ENCODE measurements around the gene RIOK2. TPM values are rescaled to one million over a fixed set of nuclear protein-coding genes. Genes with fewer than 3 reads are reported as not detected.
A peak's percentile ranks its signal among the peaks of the same experiment; 100 is the strongest.
"Not testable (repeated sequence)": the region's sequence is repeated elsewhere in the genome, so short reads cannot be mapped to it uniquely, and the experiment has no call there.

The RIOK2 gene
- total RNA-seq, 1 donor, result 27.5 TPM

GRCh38 chr5:97192580-97193354 lies 9.7 kb upstream of the RIOK2 start:
- DNase-seq (ENCODE audit: low read depth), result no peak
- no peak overlapping the region for H3K4me3 ChIP-seq (ENCODE audit: low read depth, low read length)
- TF ChIP-seq, protein P1, sequence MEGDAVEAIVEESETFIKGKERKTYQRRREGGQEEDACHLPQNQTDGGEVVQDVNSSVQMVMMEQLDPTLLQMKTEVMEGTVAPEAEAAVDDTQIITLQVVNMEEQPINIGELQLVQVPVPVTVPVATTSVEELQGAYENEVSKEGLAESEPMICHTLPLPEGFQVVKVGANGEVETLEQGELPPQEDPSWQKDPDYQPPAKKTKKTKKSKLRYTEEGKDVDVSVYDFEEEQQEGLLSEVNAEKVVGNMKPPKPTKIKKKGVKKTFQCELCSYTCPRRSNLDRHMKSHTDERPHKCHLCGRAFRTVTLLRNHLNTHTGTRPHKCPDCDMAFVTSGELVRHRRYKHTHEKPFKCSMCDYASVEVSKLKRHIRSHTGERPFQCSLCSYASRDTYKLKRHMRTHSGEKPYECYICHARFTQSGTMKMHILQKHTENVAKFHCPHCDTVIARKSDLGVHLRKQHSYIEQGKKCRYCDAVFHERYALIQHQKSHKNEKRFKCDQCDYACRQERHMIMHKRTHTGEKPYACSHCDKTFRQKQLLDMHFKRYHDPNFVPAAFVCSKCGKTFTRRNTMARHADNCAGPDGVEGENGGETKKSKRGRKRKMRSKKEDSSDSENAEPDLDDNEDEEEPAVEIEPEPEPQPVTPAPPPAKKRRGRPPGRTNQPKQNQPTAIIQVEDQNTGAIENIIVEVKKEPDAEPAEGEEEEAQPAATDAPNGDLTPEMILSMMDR (IDR thresholded peaks at IDR 0.05; ENCODE audit: insufficient read depth, low read length), result no peak

DNA sequence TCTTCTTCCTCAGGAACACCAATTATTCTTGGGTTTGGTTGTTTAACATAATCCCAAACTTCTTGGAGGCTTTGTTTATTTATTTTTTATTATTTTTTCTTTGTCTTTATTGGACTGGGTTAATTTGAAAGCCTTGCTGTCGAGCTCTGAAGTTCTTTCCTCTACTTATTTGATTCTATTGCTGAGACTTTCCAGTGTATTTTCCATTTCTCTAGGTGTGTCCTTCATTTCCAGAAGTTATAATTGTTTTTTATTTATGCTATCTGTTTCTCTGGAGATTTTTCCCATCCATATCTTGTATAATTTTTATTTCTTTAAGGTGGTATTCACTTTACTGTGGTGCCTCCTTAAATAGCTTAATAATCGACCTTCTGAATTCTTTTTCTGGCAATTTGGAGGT lies 8.8 kb upstream of the RIOK2 start:
- TF ChIP-seq, protein P1 (IDR thresholded peaks at IDR 0.05; ENCODE audit: insufficient read depth, low read length), result no peak
- H3K4me3 ChIP-seq (ENCODE audit: low read depth, low read length), result no peak overlapping the region
- DNase-seq (ENCODE audit: low read depth), result no peak

GRCh38 chr5:97189523-97189922 lies 6.5 kb upstream of the RIOK2 start:
- not testable (repeated sequence) for H3K4me3 ChIP-seq (ENCODE audit: low read depth, low read length); DNase-seq (ENCODE audit: low read depth)

GRCh38 chr5:97183930-97184213 lies 825 bp upstream of the RIOK2 start:
- peak overlapping the region; percentile 98 for H3K4me3 ChIP-seq (ENCODE audit: low read depth, low read length)
- no peak for DNase-seq (ENCODE audit: low read depth)
- TF ChIP-seq, protein P1 (IDR thresholded peaks at IDR 0.05; ENCODE audit: insufficient read depth, low read length), result no peak

DNA sequence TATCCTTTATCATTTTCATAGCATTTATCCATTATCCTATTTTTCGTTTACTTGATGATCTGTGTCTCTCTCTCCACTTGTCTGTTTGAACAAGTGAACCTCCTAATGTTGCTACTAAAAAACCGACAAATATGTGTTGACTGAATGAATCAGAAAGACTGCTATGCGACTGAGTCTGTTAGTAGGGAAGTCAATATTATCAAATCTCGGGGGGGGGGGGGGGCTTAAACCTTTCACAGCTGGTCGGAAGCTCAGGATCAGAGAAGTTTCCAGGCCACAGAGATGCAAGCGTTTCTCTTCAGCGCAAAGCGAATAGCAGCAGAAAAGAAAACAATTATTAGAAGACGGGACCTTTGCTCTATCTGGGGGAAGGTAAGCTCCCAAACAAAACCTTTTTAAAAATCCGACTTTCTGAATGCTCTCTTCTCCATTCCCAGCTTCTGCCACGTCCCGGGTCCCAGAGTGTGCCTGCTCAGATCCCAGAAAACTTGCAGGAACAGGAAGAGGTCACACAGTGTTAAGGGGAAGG lies 412 bp downstream of the RIOK2 start:
- TF ChIP-seq, protein P1 (IDR thresholded peaks at IDR 0.05; ENCODE audit: insufficient read depth, low read length), result no peak
- DNase-seq (ENCODE audit: low read depth), result peak; percentile 33
- H3K4me3 ChIP-seq (ENCODE audit: low read depth, low read length), result peak overlapping the region; percentile 98

DNA sequence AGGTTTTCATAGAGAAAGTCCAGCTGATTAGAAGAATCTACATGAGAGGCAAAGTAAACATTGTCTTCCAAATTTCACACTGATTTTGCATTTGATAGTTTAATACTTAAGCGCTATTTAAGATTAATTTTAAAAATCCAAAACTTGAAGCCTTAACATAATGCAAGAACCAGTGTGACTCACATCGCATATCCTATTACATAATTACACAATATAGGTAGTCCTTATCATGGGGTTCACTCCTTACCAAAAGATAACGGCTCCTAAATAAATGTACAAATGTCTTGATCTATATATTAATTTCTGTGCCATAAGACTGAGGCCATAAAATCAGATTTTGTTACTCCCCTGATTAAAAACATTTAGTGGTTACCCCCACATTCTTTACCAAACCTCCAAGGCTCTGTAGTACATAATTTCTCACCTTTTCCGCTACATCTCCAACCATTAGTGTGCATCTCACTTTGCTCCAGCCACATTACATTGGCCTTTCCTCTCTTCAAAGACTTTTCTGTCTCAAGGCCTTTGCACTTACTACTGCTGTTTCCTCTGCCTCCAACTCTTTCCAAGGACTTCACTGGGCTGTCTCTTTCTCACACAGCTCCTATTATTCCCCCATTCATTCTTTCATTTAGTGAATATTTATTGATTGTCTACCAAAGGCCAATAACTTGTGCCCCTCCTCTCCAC lies 1.0 kb downstream of the RIOK2 start:
- peak; percentile 25 for DNase-seq (ENCODE audit: low read depth)
- TF ChIP-seq, protein P1 (IDR thresholded peaks at IDR 0.05; ENCODE audit: insufficient read depth, low read length), result no peak
- H3K4me3 ChIP-seq (ENCODE audit: low read depth, low read length), result peak overlapping the region; percentile 98

DNA sequence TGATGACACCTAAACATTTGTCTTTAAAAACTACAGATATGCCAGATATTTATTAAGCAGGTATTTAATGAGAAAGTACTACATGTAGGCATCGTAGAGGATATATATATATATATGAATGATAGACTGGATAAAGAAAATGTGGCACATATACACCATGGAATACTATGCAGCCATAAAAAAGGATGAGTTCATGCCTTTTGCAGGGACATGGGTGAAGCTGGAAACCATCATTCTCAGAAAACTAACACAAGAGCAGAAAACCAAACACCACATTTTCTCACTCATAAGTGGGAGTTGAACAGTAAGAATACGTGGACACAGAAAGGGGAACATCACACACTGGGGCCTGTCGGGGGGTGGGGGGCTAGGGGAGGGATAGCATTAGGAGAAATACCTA lies 3.6 kb downstream of the RIOK2 start:
- not testable (repeated sequence) for H3K4me3 ChIP-seq (ENCODE audit: low read depth, low read length); DNase-seq (ENCODE audit: low read depth)

Data from fibroblast of the aortic adventitia (primary cell).